HG03575 (cell line): ENCODE results near the gene VGLL3.

ENCODE experiments used
- ATAC-seq: cut with Tn5 transposase; IDR thresholded peaks from one replicate; pipeline ENCODE4 v1.9.1; 2021; ENCODE audit not compliant: unreplicated experiment, insufficient number of reproducible peaks, low FRiP score; ENCODE audit errors: extremely low read depth

The VGLL3 gene

DNA sequence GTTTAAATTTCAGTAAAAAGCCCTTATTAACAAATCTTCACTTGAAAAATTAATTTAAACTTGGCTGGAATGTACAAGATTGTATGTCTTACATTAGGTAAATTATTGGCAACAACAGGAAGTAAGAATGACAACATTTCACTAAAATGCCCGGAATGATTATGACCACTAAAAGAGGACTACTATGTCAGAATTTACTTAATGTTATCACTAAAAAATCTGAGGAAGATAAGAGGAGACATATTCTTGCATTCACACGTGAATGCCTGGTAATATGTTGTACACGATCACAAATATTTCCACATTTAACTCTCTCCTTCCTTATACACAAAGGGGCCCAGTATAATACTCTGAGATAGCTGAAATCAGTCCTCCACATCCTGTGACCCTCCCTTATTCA, 29.7 kb downstream of the VGLL3 start:
- no peak for ATAC-seq

DNA sequence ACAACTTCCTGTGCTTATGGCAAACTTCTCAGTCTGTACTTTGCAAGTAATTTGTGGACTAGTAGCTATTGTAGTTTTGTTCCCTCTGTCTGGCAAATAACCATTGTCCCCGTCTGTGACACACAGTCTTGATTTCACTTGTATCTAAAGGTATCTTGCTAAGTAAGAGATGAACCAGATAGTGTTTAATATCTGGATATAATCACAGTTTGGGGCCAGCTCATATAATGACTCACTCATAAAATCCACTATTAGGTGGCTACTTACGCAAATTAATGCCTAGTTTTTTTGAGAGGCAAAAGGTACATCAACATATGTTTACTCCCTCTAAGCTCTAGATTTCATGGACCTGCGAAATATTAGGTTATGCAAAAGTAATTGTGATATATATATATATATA, 30.4 kb downstream of the VGLL3 start:
- no peak for ATAC-seq

DNA sequence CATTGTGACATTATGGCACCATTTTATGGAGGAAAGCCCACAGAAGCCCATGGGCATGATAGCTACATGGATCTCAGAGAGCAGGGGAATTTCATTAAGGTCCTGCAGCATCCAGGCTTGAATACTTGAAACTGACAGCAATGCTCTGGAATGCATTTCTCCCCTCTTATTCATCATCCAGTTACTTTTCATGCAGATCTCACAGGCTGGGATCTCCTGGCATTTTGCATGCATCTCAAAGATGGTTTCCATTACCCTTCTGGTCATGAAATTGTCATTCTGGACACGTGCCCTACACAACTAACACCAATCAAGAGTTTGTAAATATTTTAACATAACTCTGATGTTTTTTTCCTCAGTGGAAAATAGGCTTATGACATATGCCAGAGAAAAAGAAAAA, 32.4 kb downstream of the VGLL3 start:
- no peak for ATAC-seq

DNA sequence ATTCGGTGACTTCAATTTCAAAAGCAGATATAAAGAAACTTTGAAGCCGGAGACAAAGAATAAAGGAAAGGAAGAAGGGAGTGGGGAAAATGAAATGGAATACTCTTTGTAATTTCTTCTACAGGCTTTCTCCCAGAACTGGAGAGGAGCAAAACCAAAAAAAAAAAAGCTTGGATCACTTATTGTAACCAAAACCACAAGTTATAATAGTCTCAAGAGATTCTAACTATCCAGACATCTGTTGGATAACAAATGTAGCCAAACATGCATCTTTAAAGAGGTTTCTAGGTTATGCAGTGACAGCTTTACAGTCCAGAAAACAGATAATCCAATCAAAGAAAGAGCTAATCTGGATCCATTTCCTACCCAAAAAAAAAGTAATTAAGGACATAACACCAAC, 36.2 kb downstream of the VGLL3 start:
- ATAC-seq: no peak

DNA sequence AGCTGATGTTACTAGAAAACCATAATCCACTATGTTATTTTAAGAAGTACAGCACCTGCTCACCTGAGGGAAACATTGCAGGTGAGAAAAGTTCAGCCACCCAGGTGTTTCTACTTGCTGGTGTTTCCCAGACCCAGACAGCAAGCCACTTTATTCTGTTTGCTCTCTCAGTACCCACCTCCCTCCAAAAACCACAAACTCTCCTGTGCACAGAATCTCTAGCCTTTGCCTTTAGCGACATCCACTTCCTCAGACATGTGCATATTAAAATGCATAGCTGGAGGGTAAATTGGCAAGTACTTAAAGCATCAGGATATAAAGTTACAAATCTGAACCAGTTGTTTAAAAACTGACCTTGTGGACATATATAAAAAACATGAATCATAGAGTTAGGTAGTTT, 36.7 kb downstream of the VGLL3 start:
- no peak for ATAC-seq

DNA sequence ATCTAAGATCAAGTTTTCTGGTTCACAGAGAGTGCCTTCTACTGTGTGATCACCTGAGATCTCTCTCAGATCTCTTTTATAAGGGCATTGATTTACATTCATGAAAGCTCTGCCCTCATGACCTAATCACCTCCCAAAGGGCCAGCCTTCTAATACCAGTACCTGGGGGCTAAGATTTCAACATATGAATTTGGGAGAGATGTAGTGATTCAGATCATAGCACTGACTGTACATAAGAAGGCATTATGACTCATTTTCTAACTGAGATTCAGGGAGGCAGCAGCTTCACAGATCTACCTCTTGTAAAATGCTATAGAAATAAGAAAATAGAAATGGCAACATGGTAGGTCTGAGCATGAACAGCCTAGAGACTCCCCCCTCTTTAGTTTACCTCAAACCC, 39.6 kb downstream of the VGLL3 start:
- no peak for ATAC-seq

DNA sequence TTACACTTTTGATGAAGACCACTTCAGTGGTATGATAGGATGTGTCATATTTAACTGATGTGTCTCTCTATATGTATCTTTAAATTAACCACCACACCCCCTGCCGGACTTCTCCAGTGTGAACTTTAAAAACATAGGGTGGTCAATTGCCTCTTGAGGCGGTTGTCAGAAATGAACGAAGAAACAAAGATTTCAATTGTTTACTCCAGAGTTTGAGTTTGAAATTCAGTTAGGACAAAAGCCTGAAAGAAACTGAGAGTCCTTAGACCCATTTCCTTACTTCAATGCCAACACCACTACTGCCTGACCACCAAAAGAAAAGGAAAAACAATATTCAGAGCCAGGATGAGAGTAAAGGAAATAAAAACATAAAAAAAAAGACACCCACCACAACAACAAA, 40.2 kb downstream of the VGLL3 start:
- no peak for ATAC-seq

DNA sequence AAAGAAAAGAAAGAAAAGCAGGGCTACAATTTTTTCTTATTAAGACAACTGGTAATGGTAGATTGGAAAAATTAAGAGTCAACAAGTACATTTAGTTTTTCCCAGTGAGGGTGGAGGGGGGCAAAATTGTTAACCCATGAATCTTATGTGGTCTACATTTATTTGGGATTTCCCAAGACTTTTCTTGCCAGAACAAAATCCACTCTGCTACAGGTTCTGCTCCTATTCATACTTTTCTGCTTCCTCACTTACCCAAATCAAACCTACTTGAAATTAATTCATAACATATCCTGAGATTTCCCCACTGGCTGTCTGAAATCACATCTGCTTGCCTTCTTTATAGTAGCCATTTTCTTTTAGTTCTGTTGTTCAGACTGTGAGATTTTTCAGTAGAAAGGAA, 41.1 kb downstream of the VGLL3 start:
- ATAC-seq: no peak

DNA sequence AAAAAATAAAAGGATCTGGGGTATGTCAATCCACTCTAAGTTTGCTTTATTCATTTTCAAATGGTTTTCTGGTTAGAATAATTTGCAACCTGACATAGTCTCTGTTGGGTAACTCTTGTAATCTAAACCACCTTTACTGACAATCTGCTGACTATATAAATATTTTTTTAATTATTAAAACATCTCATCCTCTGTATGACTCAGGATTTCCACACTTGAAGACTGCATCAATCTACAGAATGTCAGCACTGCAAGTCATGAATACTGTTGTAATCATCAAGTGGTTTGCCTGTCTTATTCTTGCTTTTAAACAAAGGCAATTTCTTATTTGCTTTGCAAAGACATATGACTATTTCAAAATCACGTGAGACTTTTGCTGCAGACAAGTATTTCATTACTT, 42.1 kb downstream of the VGLL3 start:
- ATAC-seq: no peak

DNA sequence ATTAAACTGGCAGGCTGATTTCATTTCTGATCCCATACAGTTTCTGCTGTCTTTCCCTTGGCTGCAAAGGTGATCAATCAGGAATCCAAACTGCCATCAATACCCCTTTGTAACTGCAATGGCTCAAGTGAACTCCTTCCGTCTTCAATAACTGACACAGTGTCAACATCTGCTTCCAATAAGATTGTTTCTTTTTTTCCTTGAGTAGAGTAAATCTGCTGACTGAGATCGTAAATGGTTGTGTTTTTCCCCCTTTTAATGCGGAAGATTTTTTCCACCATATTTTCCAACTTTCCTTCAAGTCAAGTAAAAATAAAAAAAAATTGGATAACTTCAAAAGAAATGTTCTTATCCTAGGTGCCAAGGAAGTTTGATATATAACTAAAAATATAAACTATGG, 48.7 kb downstream of the VGLL3 start:
- no peak for ATAC-seq

DNA sequence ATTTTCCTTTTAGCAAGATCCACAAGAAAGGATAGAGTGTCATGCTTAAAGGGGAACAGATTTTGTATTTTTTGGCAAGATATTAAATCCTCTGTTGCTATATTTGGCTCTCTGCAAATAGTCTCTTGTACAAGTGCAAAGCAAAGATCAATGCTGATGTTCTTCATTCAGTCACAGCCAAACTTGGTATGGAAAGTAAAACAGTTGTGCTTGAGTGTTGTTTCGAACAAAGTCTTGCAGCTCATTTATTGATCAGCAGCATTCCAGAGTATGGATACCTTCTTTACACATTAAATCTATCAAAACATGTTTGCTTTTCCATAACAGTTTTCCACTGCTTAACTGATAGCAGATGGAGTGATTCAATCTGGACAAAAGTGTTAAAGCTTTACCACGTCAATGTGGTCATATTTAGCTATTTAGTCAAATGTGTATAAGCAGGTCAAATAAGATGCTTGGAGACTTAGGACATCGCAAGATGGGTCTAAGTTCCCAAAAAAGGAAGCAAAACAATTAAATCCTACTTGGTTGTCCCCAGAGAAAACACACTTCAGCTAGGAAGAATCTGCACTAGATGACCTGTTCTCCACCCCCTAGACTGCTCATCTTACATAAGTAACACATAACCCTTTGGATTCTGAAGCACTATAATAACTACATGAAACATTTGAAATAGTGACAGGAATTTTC, 52.4 kb downstream of the VGLL3 start:
- no peak for ATAC-seq

DNA sequence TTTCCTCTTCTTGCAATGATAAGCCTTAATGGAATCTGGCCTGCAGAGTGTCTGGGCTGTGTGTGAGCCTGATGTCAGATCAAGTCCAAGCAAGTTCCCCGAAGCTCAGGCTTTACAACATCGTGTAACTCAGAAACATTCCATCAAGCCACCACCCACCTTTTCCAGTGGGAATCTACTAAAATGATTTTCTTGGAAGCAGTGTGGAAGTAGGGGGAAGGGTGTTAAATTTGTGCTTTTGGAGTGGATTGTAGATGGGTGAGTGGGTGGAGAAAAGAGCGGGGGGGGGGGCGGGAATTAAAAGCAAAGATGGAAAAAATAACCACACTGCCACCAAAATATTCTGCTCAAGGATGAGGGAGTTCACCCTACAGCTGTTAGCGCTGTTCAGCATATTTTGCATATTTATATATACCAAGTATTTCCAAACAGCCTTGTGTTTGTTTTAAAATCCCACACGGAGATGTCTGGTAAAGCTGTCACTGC, 53.6 kb downstream of the VGLL3 start:
- no peak for ATAC-seq

DNA sequence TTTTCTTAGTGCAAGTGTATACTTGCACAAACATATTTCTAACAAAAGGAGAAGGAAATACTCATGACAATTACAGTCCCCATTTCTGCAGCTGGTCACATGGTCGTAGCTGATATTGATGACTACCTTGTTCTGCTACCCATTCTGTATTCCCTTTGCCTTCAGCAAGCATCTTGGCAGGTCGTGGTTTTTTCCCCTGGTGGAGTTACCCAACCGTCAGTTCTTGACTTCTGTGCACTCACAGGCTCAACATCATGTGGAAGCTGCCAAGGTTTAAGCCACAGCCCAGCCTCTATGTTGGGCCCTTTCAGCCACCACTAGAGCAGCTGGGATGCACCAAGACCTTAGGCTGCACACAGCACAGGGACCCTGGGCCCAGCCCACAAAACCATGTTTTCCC, 56.1 kb downstream of the VGLL3 start:
- no peak for ATAC-seq

DNA sequence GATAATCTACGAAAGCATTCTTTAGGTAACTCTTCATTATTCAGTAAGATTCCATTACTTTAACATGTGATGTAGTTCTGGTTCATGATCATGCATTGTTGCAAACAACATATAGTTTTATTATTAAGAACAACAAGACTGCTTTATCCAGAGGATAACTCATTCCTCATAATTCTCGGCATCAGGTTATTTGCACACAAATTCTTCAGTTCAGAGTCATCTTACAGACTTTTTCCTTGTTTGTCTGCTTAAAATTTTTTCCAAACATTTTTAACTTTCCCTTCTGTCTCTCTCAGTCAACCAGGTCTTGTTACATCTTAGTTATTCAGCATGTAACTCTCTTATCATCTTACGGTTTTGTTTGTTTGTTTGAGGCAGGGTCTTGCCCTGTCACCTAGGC, 60.1 kb downstream of the VGLL3 start:
- no peak for ATAC-seq

DNA sequence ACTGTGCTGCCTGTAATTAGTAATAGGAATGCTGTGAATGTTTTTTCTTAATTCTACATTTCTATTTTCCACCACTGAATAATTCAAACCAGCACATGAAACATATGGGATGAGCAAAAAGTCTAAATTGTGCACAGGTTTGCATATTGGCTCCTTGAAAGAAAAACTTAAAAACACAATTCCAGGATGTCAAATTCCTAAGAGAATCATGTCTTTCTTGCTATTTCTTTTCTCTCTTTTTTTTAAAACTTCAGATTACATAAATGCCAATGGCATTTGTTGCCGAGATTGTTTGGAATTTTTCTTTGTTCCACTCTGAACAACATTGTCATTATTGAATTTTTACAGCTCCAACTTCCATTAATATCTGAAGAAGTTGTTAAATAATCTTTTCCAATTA, 60.8 kb downstream of the VGLL3 start:
- no peak for ATAC-seq

DNA sequence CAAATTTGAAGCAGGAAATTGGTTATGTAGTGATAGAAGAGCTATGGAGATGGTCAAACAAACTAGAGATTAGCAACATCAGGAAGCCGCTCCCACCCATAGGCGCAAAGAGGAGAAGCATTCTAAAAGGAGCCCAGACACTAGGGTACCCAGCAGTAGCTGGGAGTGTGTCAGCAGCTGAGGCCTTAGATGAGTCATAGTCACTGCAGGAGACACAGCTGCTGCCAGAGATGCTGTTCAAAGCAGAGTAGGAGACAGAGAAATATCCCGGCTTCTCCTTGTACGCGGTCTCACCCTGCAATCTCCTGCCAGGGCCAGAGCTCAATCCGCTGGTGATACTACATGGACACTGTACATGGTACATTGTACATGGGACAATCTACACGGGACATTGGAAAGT, 61.9 kb downstream of the VGLL3 start:
- no peak for ATAC-seq

DNA sequence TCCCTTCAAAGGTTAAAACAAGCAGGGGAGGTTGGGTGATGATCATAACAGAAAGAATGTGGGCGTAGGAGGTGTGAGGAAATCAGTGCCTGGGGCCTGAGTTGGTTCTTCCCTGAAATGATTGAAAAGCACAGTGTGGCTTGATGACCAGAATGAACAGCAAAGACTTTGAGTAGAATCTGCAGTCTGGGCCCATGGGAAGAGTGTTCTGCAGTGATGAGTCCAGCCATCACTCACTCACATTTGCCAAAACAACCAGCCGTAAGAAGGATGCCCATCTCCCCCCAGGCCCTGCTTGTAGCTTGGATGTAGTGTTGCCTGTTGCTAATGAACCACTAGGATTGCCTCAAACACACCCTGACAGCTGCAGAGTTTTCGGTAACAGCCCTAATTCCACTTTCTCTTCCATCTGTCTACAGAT, 67.9 kb downstream of the VGLL3 start:
- ATAC-seq: no peak

DNA sequence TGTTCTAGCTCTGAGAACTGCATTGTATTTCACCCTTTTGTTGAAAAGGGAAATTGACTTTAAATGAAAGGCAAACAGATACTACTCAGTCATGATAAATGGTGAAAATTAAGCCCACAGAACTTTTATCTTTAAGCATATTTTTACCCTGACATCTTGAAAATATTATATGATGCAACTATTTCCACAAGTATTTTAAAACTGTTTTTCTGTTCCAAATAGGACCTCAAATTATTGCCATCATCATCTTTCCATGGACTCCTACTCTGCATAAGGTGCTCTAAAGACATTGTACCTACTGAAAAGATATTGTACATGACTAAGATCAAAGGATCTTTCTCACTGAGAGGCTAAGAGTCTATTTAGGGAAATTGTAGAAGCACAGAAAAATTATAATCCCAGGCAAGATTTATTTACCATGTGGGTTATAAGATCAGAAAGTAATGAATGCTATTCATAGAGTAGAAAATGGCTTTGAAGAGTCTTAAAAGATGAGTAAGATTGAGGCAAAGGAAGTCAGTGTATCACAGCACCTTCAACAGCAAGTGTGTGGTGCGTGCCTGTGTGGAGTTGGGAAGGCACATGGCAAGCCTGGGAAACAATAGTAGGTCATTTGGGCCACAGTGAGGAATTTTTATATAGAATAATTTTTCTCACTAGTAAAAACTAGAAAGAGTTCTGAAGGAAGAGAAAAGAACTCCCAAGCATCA, 68.8 kb downstream of the VGLL3 start:
- no peak for ATAC-seq

DNA sequence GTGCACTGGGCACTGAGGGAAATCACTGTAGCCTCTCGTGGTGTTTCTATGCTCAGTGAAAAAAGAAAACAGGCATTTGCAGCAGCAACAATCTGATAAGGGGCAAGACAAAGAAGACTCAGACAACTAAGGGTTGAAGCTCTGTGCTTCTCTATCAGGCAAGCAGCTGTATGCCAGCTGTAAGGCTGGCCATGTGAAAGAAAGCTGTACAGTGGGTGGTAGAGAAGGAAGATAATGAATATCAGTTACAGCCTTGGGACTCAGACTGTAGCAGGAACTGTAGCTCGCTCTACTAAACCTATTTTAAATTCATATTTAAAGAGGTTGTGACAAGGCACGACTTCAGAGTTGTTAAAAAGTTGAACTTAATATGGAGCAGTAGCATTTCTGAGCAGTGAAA, 76.3 kb downstream of the VGLL3 start:
- no peak for ATAC-seq

DNA sequence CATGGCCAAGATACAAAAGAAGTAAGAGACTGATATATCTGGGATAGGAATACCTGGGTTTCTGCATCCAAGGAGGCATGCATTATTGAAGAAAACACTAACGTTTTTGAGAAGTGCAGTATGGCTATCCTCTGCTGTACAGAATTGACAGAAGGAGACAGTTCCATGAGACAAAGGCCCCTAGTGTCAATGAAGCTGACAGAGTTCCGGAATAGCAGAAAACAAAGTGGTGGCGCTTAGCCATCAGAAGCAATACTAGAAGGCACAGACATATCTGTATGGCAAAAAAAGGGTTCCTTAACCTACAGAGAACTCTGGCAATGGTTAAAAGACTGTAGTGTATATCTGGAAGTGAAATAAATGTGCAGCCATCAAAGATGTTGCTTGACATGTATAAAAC, 77.8 kb downstream of the VGLL3 start:
- no peak for ATAC-seq

DNA sequence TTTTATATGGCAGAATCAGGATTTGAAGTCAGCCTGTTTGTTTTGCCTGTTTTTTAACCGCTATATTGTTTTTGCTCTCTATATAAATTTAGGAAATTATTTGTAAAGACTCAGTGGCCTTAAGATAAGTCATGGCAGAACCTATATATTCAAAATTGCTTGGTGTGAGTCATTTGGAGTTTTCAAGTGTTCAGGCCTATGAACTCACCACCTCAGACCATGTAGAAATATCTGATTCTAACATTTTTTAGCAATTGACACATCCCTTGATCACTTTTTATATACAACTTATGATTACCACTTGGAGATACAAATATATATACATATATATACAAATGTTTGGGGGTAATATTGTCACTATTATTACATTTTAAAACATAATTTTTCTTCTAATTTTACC, 95.7 kb downstream of the VGLL3 start:
- no peak for ATAC-seq
